Activated CD4-positive, alpha-beta memory T cell treated with anti-CD3 and anti-CD28 coated beads for 36 hours (primary cell): ENCODE results near the gene U2AF2. TPM values are rescaled to one million over a fixed set of nuclear protein-coding genes. Genes with fewer than 3 reads are reported as not detected.
A peak's percentile ranks its signal among the peaks of the same experiment; 100 is the strongest.

Experiments used
- CTCF ChIA-PET: fragments of 350-600 bp; sonication (Branson Sonifier 250); formaldehyde crosslinking; loops from one replicate; lab custom pipeline; 2021; ENCODE audit warnings: antibody characterized with exemption, inconsistent platforms; lab: Charles Lee
- POLR2A ChIA-PET: fragments of 350-600 bp; sonication (Branson Sonifier 250); formaldehyde crosslinking; loops from one replicate; lab custom pipeline; 2021; ENCODE audit warnings: antibody characterized with exemption; lab: Charles Lee
- DNase-seq: peaks from one replicate; pipeline ENCODE4 v3.0.0-alpha.2; 2020
- H3K27ac Mint-ChIP-seq: one replicate; pipeline ENCODE4 v1.8.0; 2021; ENCODE audit warnings: mixed read lengths
- H3K27me3 Mint-ChIP-seq: one replicate; pipeline ENCODE4 v1.8.0; 2021; ENCODE audit warnings: mixed read lengths
- H3K36me3 Mint-ChIP-seq: one replicate; pipeline ENCODE4 v1.8.0; 2021; ENCODE audit warnings: mixed read lengths
- H3K4me1 Mint-ChIP-seq: one replicate; pipeline ENCODE4 v1.8.0; 2021; ENCODE audit warnings: low read depth, mixed read lengths
- H3K4me3 Mint-ChIP-seq: one replicate; pipeline ENCODE4 v1.8.0; 2021; ENCODE audit warnings: mild to moderate bottlenecking, mixed read lengths
- H3K9me3 Mint-ChIP-seq: one replicate; pipeline ENCODE4 v1.8.0; 2021; ENCODE audit warnings: mixed read lengths
- intact Hi-C: fragments of 100-400 bp; cut with micrococcal nuclease; formaldehyde crosslinking; loops from one replicate; pipeline ENCODE4 v1.15.1; 2023
- total RNA-seq, 2 experiments: library from RNA; stranded (reverse); gene quantifications; one replicate each; pipeline ENCODE4 v1.2.3, GENCODE V29; 2021

The U2AF2 gene
- total RNA-seq, 2 experiments from 2014 or later, result 249 to 251 TPM

- H3K27me3 Mint-ChIP-seq, result no peaks in the 10 kb centered on the region
- POLR2A ChIA-PET, result no interaction called here
- no peak overlapping the region for H3K4me3 Mint-ChIP-seq
- CTCF ChIA-PET, result no interaction called here
- peaks cover 29% of the 10 kb centered on the region for H3K36me3 Mint-ChIP-seq
- peaks cover 25% of the 10 kb centered on the region for H3K4me1 Mint-ChIP-seq
- intact Hi-C loops, result no loop called here
- no peak overlapping the region for H3K27ac Mint-ChIP-seq
- no peak for DNase-seq
- no peaks in the 10 kb centered on the region for H3K9me3 Mint-ChIP-seq
These were observed 40.7 kb upstream of the U2AF2 start for GRCh38 chr19:55613930-55614710.

GRCh38 chr19:55614711-55615542 is 39.9 kb upstream of the U2AF2 start:
- Mint-ChIP-seq H3K9me3 (no peaks in the 10 kb centered on the region), H3K4me1 (peaks cover 27% of the 10 kb centered on the region), H3K27ac (no peak overlapping the region), H3K27me3 (no peaks in the 10 kb centered on the region), H3K4me3 (no peak overlapping the region), H3K36me3 (peaks cover 22% of the 10 kb centered on the region)
- ChIA-PET CTCF (interaction anchor here (1.3 kb wide), 1 partner anchor 9 kb away, joined by 3 read pairs; no protein-coding TSS in a partner anchor), POLR2A (no interaction called here)
- no peak for DNase-seq
- intact Hi-C loops, result no loop called here

- Mint-ChIP-seq H3K4me1 (peaks cover 30% of the 10 kb centered on the region), H3K4me3 (no peak overlapping the region), H3K27me3 (no peaks in the 10 kb centered on the region), H3K9me3 (no peaks in the 10 kb centered on the region), H3K36me3 (peaks cover 25% of the 10 kb centered on the region), H3K27ac (no peak overlapping the region)
- ChIA-PET CTCF (interaction anchor here (1.3 kb wide), 1 partner anchor 10 kb away, joined by 3 read pairs; no protein-coding TSS in a partner anchor), POLR2A (no interaction called here)
- DNase-seq, result no peak
- intact Hi-C loops, result no loop called here
These were observed 39.1 kb upstream of the U2AF2 start for GRCh38 chr19:55615543-55616394.

GRCh38 chr19:55616395-55616875 is 38.4 kb upstream of the U2AF2 start:
- ChIA-PET POLR2A (no interaction called here), CTCF (interaction anchor here (1.3 kb wide), 1 partner anchor 10 kb away, joined by 3 read pairs; no protein-coding TSS in a partner anchor)
- H3K4me1 Mint-ChIP-seq, result peaks cover 31% of the 10 kb centered on the region
- DNase-seq, result no peak
- H3K36me3 Mint-ChIP-seq, result peaks cover 25% of the 10 kb centered on the region
- intact Hi-C loops, result no loop called here
- H3K9me3 Mint-ChIP-seq, result no peaks in the 10 kb centered on the region
- no peaks in the 10 kb centered on the region for H3K27me3 Mint-ChIP-seq
- no peak overlapping the region for H3K4me3 Mint-ChIP-seq
- H3K27ac Mint-ChIP-seq, result no peak overlapping the region

- intact Hi-C loops, result no loop called here
- Mint-ChIP-seq H3K36me3 (peaks cover 25% of the 10 kb centered on the region), H3K4me3 (no peak overlapping the region), H3K9me3 (no peaks in the 10 kb centered on the region), H3K27ac (no peak overlapping the region), H3K4me1 (peaks cover 23% of the 10 kb centered on the region), H3K27me3 (no peaks in the 10 kb centered on the region)
- DNase-seq, result no peak
- ChIA-PET CTCF (interaction anchor here (0.7 to 1.3 kb wide), 2 partner anchors 78 to 113 kb away, joined by 3 to 4 read pairs; no protein-coding TSS in a partner anchor), POLR2A (no interaction called here)
These were observed 37.4 kb upstream of the U2AF2 start for GRCh38 chr19:55617426-55617825.

GRCh38 chr19:55618426-55618825 is 36.4 kb upstream of the U2AF2 start:
- ChIA-PET CTCF (interaction anchor here (1.3 to 1.8 kb wide), 2 partner anchors 12 to 114 kb away, joined by 3 to 6 read pairs; no protein-coding TSS in a partner anchor), POLR2A (no interaction called here)
- H3K27me3 Mint-ChIP-seq, result no peaks in the 10 kb centered on the region
- no peak overlapping the region for H3K4me3 Mint-ChIP-seq
- DNase-seq, result no peak
- no peak overlapping the region for H3K27ac Mint-ChIP-seq
- peaks cover 17% of the 10 kb centered on the region for H3K36me3 Mint-ChIP-seq
- intact Hi-C loops, result no loop called here
- H3K4me1 Mint-ChIP-seq, result peaks cover 22% of the 10 kb centered on the region
- H3K9me3 Mint-ChIP-seq, result no peaks in the 10 kb centered on the region

- Mint-ChIP-seq H3K27ac (no peak overlapping the region), H3K27me3 (no peaks in the 10 kb centered on the region), H3K36me3 (peaks cover 17% of the 10 kb centered on the region), H3K4me3 (no peak overlapping the region), H3K9me3 (no peaks in the 10 kb centered on the region), H3K4me1 (peaks cover 24% of the 10 kb centered on the region)
- ChIA-PET CTCF (interaction anchor here (1.8 kb wide), 1 partner anchor 13 kb away, joined by 6 read pairs; no protein-coding TSS in a partner anchor), POLR2A (no interaction called here)
- intact Hi-C loops, result no loop called here
- no peak for DNase-seq
These were observed 35.5 kb upstream of the U2AF2 start for GRCh38 chr19:55619286-55619685.

GRCh38 chr19:55620410-55621204 is 34.2 kb upstream of the U2AF2 start:
- peak overlapping the region; percentile 42 for H3K27ac Mint-ChIP-seq
- POLR2A ChIA-PET, result interaction anchor here (0.9 kb wide), 1 partner anchor 21 kb away, joined by 3 read pairs; the partner anchor contains the start of gene FIZ1
- no peaks in the 10 kb centered on the region for H3K27me3 Mint-ChIP-seq
- no peak overlapping the region for H3K4me3 Mint-ChIP-seq
- peak; percentile 38 for DNase-seq
- no peaks in the 10 kb centered on the region for H3K9me3 Mint-ChIP-seq
- CTCF ChIA-PET, result interaction anchor here (0.8 to 2.1 kb wide), 4 partner anchors 12 to 117 kb away, joined by 3 to 16 read pairs (median 4); partner anchors contain the start of gene ZNF865
- intact Hi-C loops, result no loop called here
- H3K4me1 Mint-ChIP-seq, result peaks cover 32% of the 10 kb centered on the region
- peaks cover 15% of the 10 kb centered on the region for H3K36me3 Mint-ChIP-seq

- intact Hi-C loops, result no loop called here
- Mint-ChIP-seq H3K4me1 (peaks cover 36% of the 10 kb centered on the region), H3K9me3 (no peaks in the 10 kb centered on the region), H3K27ac (no peak overlapping the region), H3K4me3 (no peak overlapping the region), H3K36me3 (peaks cover 15% of the 10 kb centered on the region), H3K27me3 (no peaks in the 10 kb centered on the region)
- POLR2A ChIA-PET, result interaction anchor here (0.9 kb wide), 1 partner anchor 22 kb away, joined by 3 read pairs; the partner anchor contains the start of gene FIZ1
- no peak for DNase-seq
- CTCF ChIA-PET, result interaction anchor here (1.0 to 2.1 kb wide), 3 partner anchors 11 to 118 kb away, joined by 3 to 16 read pairs (median 4); partner anchors contain the start of gene ZNF865
These were observed 33.6 kb upstream of the U2AF2 start for GRCh38 chr19:55621205-55621672.

GRCh38 chr19:55621673-55622231 is 33.1 kb upstream of the U2AF2 start:
- ChIA-PET POLR2A (no interaction called here), CTCF (interaction anchor here (1.9 to 2.1 kb wide), 2 partner anchors 16 to 118 kb away, joined by 4 to 16 read pairs; partner anchors contain the start of gene ZNF865)
- Mint-ChIP-seq H3K4me1 (peaks cover 41% of the 10 kb centered on the region), H3K36me3 (peaks cover 14% of the 10 kb centered on the region), H3K4me3 (no peak overlapping the region), H3K27me3 (no peaks in the 10 kb centered on the region), H3K27ac (no peak overlapping the region), H3K9me3 (no peaks in the 10 kb centered on the region)
- intact Hi-C loops, result no loop called here
- DNase-seq, result no peak
